Large intestine (tissue), 3 donors: ENCODE results near the gene CHST3. TPM values are rescaled to one million over a fixed set of nuclear protein-coding genes. Genes with fewer than 3 reads are reported as not detected.
A peak's percentile ranks its signal among the peaks of the same experiment; 100 is the strongest.

Experiments
- DNase-seq, 2 donors: peaks; one replicate each; pipeline versions ENCODE4 v3.0.0 to v3.0.0-alpha.2; 2013
- H3K27ac ChIP-seq: one replicate; pipeline ENCODE4 v1.5.1; 2013; ENCODE audit warnings: low read length
- H3K27me3 ChIP-seq: 2 replicates; pipeline ENCODE4 v1.6.1; 2013; ENCODE audit warnings: low read length; ENCODE audit not compliant: control insufficient read depth, insufficient read depth
- H3K36me3 ChIP-seq: 2 replicates; pipeline ENCODE4 v1.6.1; 2013; ENCODE audit warnings: low read length; ENCODE audit not compliant: control insufficient read depth, insufficient read depth
- H3K4me1 ChIP-seq: one replicate; pipeline ENCODE4 v1.6.1; 2013; ENCODE audit warnings: low read length; ENCODE audit not compliant: control insufficient read depth, insufficient read depth
- H3K4me3 ChIP-seq: one replicate; pipeline ENCODE4 v1.5.1; 2013; ENCODE audit warnings: low read length
- H3K9me3 ChIP-seq: one replicate; pipeline ENCODE4 v1.6.1; 2013; ENCODE audit warnings: mild to moderate bottlenecking, low read depth, low read length, moderate library complexity; ENCODE audit not compliant: control insufficient read depth
- WGBS: methylation state at CpG from one replicate; pipeline ENCODE4 v1.1.5; 2013; ENCODE audit warnings: low lambda C conversion rate; ENCODE audit not compliant: insufficient coverage; 5-methylcytosine and 5-hydroxymethylcytosine counted together
- polyA plus RNA-seq: library from polyadenylated mRNA; unstranded; fragments of 120-200 nt; gene quantifications from one replicate; pipeline ENCODE4 v1.2.1, GENCODE V29; 2013

The CHST3 gene
- polyA plus RNA-seq, 1 donor = 4.7 TPM

- no peak for DNase-seq
- H3K4me3 ChIP-seq = no peak overlapping the region
- no peaks in the 10 kb centered on the region for H3K9me3 ChIP-seq
- H3K27ac ChIP-seq = no peak overlapping the region
- no CpG with 5 or more reads among the region's 9 CpGs for WGBS
- H3K36me3 ChIP-seq = no peaks in the 10 kb centered on the region
- peaks cover 12% of the 10 kb centered on the region for H3K4me1 ChIP-seq
- no peaks in the 10 kb centered on the region for H3K27me3 ChIP-seq
Observed at GRCh38 chr10:72020914-72021809, 57.0 kb downstream of the CHST3 start.

- WGBS = 88% methylated on average over 1 of the region's 6 CpGs
- Histone ChIP-seq H3K9me3 (no peaks in the 10 kb centered on the region), H3K27me3 (no peaks in the 10 kb centered on the region), H3K36me3 (no peaks in the 10 kb centered on the region), H3K4me3 (no peak overlapping the region), H3K4me1 (peaks cover 6% of the 10 kb centered on the region), H3K27ac (no peak overlapping the region)
- DNase-seq = no peak
Observed at GRCh38 chr10:72022228-72022627, 58.0 kb downstream of the CHST3 start.

- Histone ChIP-seq H3K36me3 (no peaks in the 10 kb centered on the region), H3K27ac (no peak overlapping the region), H3K9me3 (no peaks in the 10 kb centered on the region), H3K27me3 (no peaks in the 10 kb centered on the region), H3K4me1 (peaks cover 20% of the 10 kb centered on the region), H3K4me3 (no peak overlapping the region)
- WGBS = no CpG with 5 or more reads among the region's 4 CpGs
- DNase-seq = no peak
Observed at GRCh38 chr10:72024596-72024995, 60.4 kb downstream of the CHST3 start.

GRCh38 chr10:72025400-72025799, 61.2 kb downstream of the CHST3 start:
- Histone ChIP-seq H3K4me3 (no peak overlapping the region), H3K9me3 (no peaks in the 10 kb centered on the region), H3K36me3 (no peaks in the 10 kb centered on the region), H3K27ac (no peak overlapping the region), H3K27me3 (no peaks in the 10 kb centered on the region), H3K4me1 (peaks cover 22% of the 10 kb centered on the region)
- DNase-seq = no peak
- whole genome bisulfite sequencing = no CpG with 5 or more reads among the region's 8 CpGs

- no peak for DNase-seq
- no peaks in the 10 kb centered on the region for H3K9me3 ChIP-seq
- peaks cover 26% of the 10 kb centered on the region for H3K4me1 ChIP-seq
- WGBS = no CpG with 5 or more reads among the region's 5 CpGs
- H3K36me3 ChIP-seq = no peaks in the 10 kb centered on the region
- H3K27me3 ChIP-seq = no peaks in the 10 kb centered on the region
- H3K4me3 ChIP-seq = no peak overlapping the region
- no peak overlapping the region for H3K27ac ChIP-seq
Observed at GRCh38 chr10:72025832-72026231, 61.6 kb downstream of the CHST3 start.

GRCh38 chr10:72026278-72027111, 62.3 kb downstream of the CHST3 start:
- whole genome bisulfite sequencing = 78% methylated on average over 1 of the region's 14 CpGs

GRCh38 chr10:72027498-72027897, 63.3 kb downstream of the CHST3 start:
- no peaks in the 10 kb centered on the region for H3K36me3 ChIP-seq
- peak overlapping the region; percentile 80 for H3K27ac ChIP-seq
- DNase-seq = peak; percentile 80 to 93
- H3K4me1 ChIP-seq = peaks cover 28% of the 10 kb centered on the region
- no peak overlapping the region for H3K4me3 ChIP-seq
- H3K27me3 ChIP-seq = no peaks in the 10 kb centered on the region
- no peaks in the 10 kb centered on the region for H3K9me3 ChIP-seq
- 0% methylated on average over 1 of the region's 6 CpGs for WGBS

More at GRCh38 chr10:72026278-72027111, 62.3 kb downstream of the CHST3 start:
- no peak overlapping the region for H3K4me3 ChIP-seq
- H3K27me3 ChIP-seq = no peaks in the 10 kb centered on the region
- no peaks in the 10 kb centered on the region for H3K36me3 ChIP-seq
- no peak overlapping the region for H3K27ac ChIP-seq
- no peaks in the 10 kb centered on the region for H3K9me3 ChIP-seq
- DNase-seq = peak in 1 of 2 donors; percentile 16
- peaks cover 28% of the 10 kb centered on the region for H3K4me1 ChIP-seq

- DNase-seq = no peak
- Histone ChIP-seq H3K4me3 (no peak overlapping the region), H3K36me3 (no peaks in the 10 kb centered on the region), H3K27me3 (no peaks in the 10 kb centered on the region), H3K9me3 (no peaks in the 10 kb centered on the region), H3K27ac (no peak overlapping the region), H3K4me1 (peaks cover 28% of the 10 kb centered on the region)
- no CpG with 5 or more reads among the region's 1 CpG for WGBS
Observed at GRCh38 chr10:72029414-72029813, 65.2 kb downstream of the CHST3 start.

- Histone ChIP-seq H3K27ac (no peak overlapping the region), H3K36me3 (no peaks in the 10 kb centered on the region)
Observed at GRCh38 chr10:72030762-72031543, 66.8 kb downstream of the CHST3 start.

GRCh38 chr10:72031706-72032105, 67.5 kb downstream of the CHST3 start:
- no peak overlapping the region for H3K4me3 ChIP-seq
- no peak overlapping the region for H3K27ac ChIP-seq
- no peaks in the 10 kb centered on the region for H3K36me3 ChIP-seq
- H3K27me3 ChIP-seq = no peaks in the 10 kb centered on the region
- H3K4me1 ChIP-seq = peaks cover 28% of the 10 kb centered on the region
- WGBS = no CpG with 5 or more reads among the region's 10 CpGs
- no peak for DNase-seq
- no peaks in the 10 kb centered on the region for H3K9me3 ChIP-seq

More at GRCh38 chr10:72030762-72031543, 66.8 kb downstream of the CHST3 start:
- Histone ChIP-seq H3K4me1 (peaks cover 28% of the 10 kb centered on the region), H3K27me3 (no peaks in the 10 kb centered on the region), H3K9me3 (no peaks in the 10 kb centered on the region), H3K4me3 (no peak overlapping the region)
- DNase-seq = peak in 1 of 2 donors; percentile 52
- WGBS = 67% methylated on average over 1 of the region's 19 CpGs
